IgD-negative memory B cell (primary cell): Measurements from ENCODE around the gene PACS1. TPM values are rescaled to one million over a fixed set of nuclear protein-coding genes. Genes with fewer than 3 reads are reported as not detected.

Experiments used
- H3K27ac Mint-ChIP-seq, 3 donors: one replicate each; pipeline ENCODE4 v1.8.0; 2020 to 2022; ENCODE audit warnings: mild to moderate bottlenecking in 3 of 3, mixed read lengths in 3 of 3, moderate library complexity in 1 of 3
- H3K27me3 Mint-ChIP-seq: one replicate; pipeline ENCODE4 v1.8.0; 2021; ENCODE audit warnings: mixed read lengths
- H3K36me3 Mint-ChIP-seq: one replicate; pipeline ENCODE4 v1.8.0; 2020; ENCODE audit warnings: mild to moderate bottlenecking, mixed read lengths
- H3K4me1 Mint-ChIP-seq, 3 donors: one replicate each; pipeline ENCODE4 v1.8.0; 2020 to 2022; ENCODE audit warnings: mixed read lengths in 3 of 3, mild to moderate bottlenecking in 1 of 3
- H3K4me3 Mint-ChIP-seq, 4 donors: one replicate each; pipeline ENCODE4 v1.8.0; 2020 to 2022; ENCODE audit warnings: mild to moderate bottlenecking in 4 of 4, mixed read lengths in 4 of 4, moderate library complexity in 3 of 4
- H3K9me3 Mint-ChIP-seq, 3 donors: one replicate each; pipeline ENCODE4 v1.8.0; 2020 to 2021; ENCODE audit warnings: mixed read lengths in 3 of 3, mild to moderate bottlenecking in 1 of 3
- polyA plus RNA-seq: library from polyadenylated mRNA; unstranded; fragments of 300-500 nt; fragmentation: Illumina TruSeq; gene quantifications from one replicate; pipeline ENCODE4 v1.2.3, GENCODE V29; 2021

The PACS1 gene
- polyA plus RNA-seq, 1 donor from 2014 or later: 72.9 TPM

- Mint-ChIP-seq H3K36me3 (no peaks in the 10 kb centered on the region), H3K27ac (no peak overlapping the region)
These were observed 156.0 kb downstream of the PACS1 start for GRCh38 chr11:66226101-66226500.

GRCh38 chr11:66227700-66228099 lies 157.6 kb downstream of the PACS1 start:
- no peaks in the 10 kb centered on the region for H3K27me3 Mint-ChIP-seq
- H3K36me3 Mint-ChIP-seq: peaks cover 2% of the 10 kb centered on the region
- no peak overlapping the region for H3K4me3 Mint-ChIP-seq
- peaks cover 1 to 3% (median 2%) of the 10 kb centered on the region in 3 donors for H3K4me1 Mint-ChIP-seq
- no peak overlapping the region for H3K27ac Mint-ChIP-seq
- H3K9me3 Mint-ChIP-seq: no peaks in the 10 kb centered on the region

More at GRCh38 chr11:66226101-66226500, 156.0 kb downstream of the PACS1 start:
- H3K27me3 Mint-ChIP-seq: no peaks in the 10 kb centered on the region
- peaks cover 6 to 13% (median 9%) of the 10 kb centered on the region in 3 donors for H3K4me1 Mint-ChIP-seq
- H3K9me3 Mint-ChIP-seq: no peaks in the 10 kb centered on the region
- no peak overlapping the region for H3K4me3 Mint-ChIP-seq

- Mint-ChIP-seq H3K4me1 (peaks cover 0 to 1% (median 0%) of the 10 kb centered on the region in 3 donors), H3K27ac (peak overlapping the region in 1 of 3 donors; percentile 42), H3K27me3 (no peaks in the 10 kb centered on the region), H3K36me3 (peaks cover 2% of the 10 kb centered on the region), H3K4me3 (peak overlapping the region in 1 of 4 donors; percentile 63), H3K9me3 (no peaks in the 10 kb centered on the region)
These were observed 158.4 kb downstream of the PACS1 start for GRCh38 chr11:66228521-66228920.

GRCh38 chr11:66230156-66230555 lies 160.1 kb downstream of the PACS1 start:
- H3K36me3 Mint-ChIP-seq: peaks cover 6% of the 10 kb centered on the region
- peaks cover 0 to 1% (median 0%) of the 10 kb centered on the region in 3 donors for H3K9me3 Mint-ChIP-seq
- H3K27me3 Mint-ChIP-seq: no peaks in the 10 kb centered on the region
- H3K27ac Mint-ChIP-seq: peak overlapping the region in 1 of 3 donors; percentile 45
- peaks cover 0 to 1% (median 0%) of the 10 kb centered on the region in 3 donors for H3K4me1 Mint-ChIP-seq
- H3K4me3 Mint-ChIP-seq: no peak overlapping the region

GRCh38 chr11:66230978-66231377 lies 160.9 kb downstream of the PACS1 start:
- H3K27ac Mint-ChIP-seq: peak overlapping the region in 1 of 3 donors; percentile 45
- H3K9me3 Mint-ChIP-seq: peaks cover 0 to 1% (median 0%) of the 10 kb centered on the region in 3 donors
- peaks cover 0 to 1% (median 0%) of the 10 kb centered on the region in 3 donors for H3K4me1 Mint-ChIP-seq
- H3K36me3 Mint-ChIP-seq: peaks cover 10% of the 10 kb centered on the region
- H3K4me3 Mint-ChIP-seq: no peak overlapping the region
- H3K27me3 Mint-ChIP-seq: no peaks in the 10 kb centered on the region

GRCh38 chr11:66231561-66231960 lies 161.5 kb downstream of the PACS1 start:
- Mint-ChIP-seq H3K4me1 (peaks cover 0 to 1% (median 0%) of the 10 kb centered on the region in 3 donors), H3K27ac (peak overlapping the region in 1 of 3 donors; percentile 69), H3K36me3 (peaks cover 10% of the 10 kb centered on the region), H3K4me3 (no peak overlapping the region), H3K27me3 (no peaks in the 10 kb centered on the region), H3K9me3 (peaks cover 0 to 1% (median 0%) of the 10 kb centered on the region in 3 donors)

- H3K4me3 Mint-ChIP-seq: no peak overlapping the region
- H3K9me3 Mint-ChIP-seq: peaks cover 0 to 1% (median 0%) of the 10 kb centered on the region in 3 donors
- H3K4me1 Mint-ChIP-seq: peaks cover 0 to 1% (median 0%) of the 10 kb centered on the region in 3 donors
- peaks cover 10% of the 10 kb centered on the region for H3K36me3 Mint-ChIP-seq
- H3K27me3 Mint-ChIP-seq: no peaks in the 10 kb centered on the region
- no peak overlapping the region for H3K27ac Mint-ChIP-seq
These were observed 162.7 kb downstream of the PACS1 start for GRCh38 chr11:66232769-66233168.

GRCh38 chr11:66233301-66233700 lies 163.2 kb downstream of the PACS1 start:
- Mint-ChIP-seq H3K27ac (peak overlapping the region in 2 of 3 donors; percentile 78 to 91), H3K4me3 (no peak overlapping the region), H3K9me3 (peaks cover 0 to 1% (median 0%) of the 10 kb centered on the region in 3 donors)

GRCh38 chr11:66235141-66235540 lies 165.1 kb downstream of the PACS1 start:
- Mint-ChIP-seq H3K4me3 (no peak overlapping the region), H3K27ac (peak overlapping the region in 1 of 3 donors; percentile 43), H3K36me3 (peaks cover 10% of the 10 kb centered on the region), H3K4me1 (peaks cover 0 to 1% (median 0%) of the 10 kb centered on the region in 3 donors), H3K27me3 (no peaks in the 10 kb centered on the region), H3K9me3 (peaks cover 0 to 1% (median 0%) of the 10 kb centered on the region in 3 donors)

More at GRCh38 chr11:66233301-66233700, 163.2 kb downstream of the PACS1 start:
- Mint-ChIP-seq H3K36me3 (peaks cover 10% of the 10 kb centered on the region), H3K27me3 (no peaks in the 10 kb centered on the region), H3K4me1 (peaks cover 0 to 1% (median 0%) of the 10 kb centered on the region in 3 donors)

GRCh38 chr11:66237867-66238266 lies 167.8 kb downstream of the PACS1 start:
- Mint-ChIP-seq H3K36me3 (peaks cover 8% of the 10 kb centered on the region), H3K4me3 (no peak overlapping the region)

GRCh38 chr11:66238786-66239413 lies 168.8 kb downstream of the PACS1 start:
- Mint-ChIP-seq H3K9me3 (peaks cover 0 to 1% (median 0%) of the 10 kb centered on the region in 3 donors), H3K4me1 (no peaks in the 10 kb centered on the region), H3K27me3 (no peaks in the 10 kb centered on the region), H3K36me3 (peaks cover 6% of the 10 kb centered on the region), H3K4me3 (no peak overlapping the region), H3K27ac (peak overlapping the region in 1 of 3 donors; percentile 41)

More at GRCh38 chr11:66237867-66238266, 167.8 kb downstream of the PACS1 start:
- H3K9me3 Mint-ChIP-seq: peaks cover 0 to 1% (median 0%) of the 10 kb centered on the region in 3 donors
- no peak overlapping the region for H3K27ac Mint-ChIP-seq
- H3K27me3 Mint-ChIP-seq: no peaks in the 10 kb centered on the region
- no peaks in the 10 kb centered on the region for H3K4me1 Mint-ChIP-seq

GRCh38 chr11:66239511-66239910 lies 169.4 kb downstream of the PACS1 start:
- Mint-ChIP-seq H3K4me3 (no peak overlapping the region), H3K27ac (peak overlapping the region in 2 of 3 donors; percentile 41 to 53), H3K9me3 (peaks cover 0 to 1% (median 0%) of the 10 kb centered on the region in 3 donors), H3K27me3 (no peaks in the 10 kb centered on the region), H3K4me1 (no peaks in the 10 kb centered on the region), H3K36me3 (peaks cover 4% of the 10 kb centered on the region)

- Mint-ChIP-seq H3K27ac (peak overlapping the region in 1 of 3 donors; percentile 53), H3K4me3 (no peak overlapping the region), H3K9me3 (no peaks in the 10 kb centered on the region), H3K27me3 (no peaks in the 10 kb centered on the region), H3K4me1 (no peaks in the 10 kb centered on the region), H3K36me3 (peaks cover 4% of the 10 kb centered on the region)
These were observed 170.1 kb downstream of the PACS1 start for GRCh38 chr11:66239998-66240780.

- H3K4me1 Mint-ChIP-seq: no peaks in the 10 kb centered on the region
- H3K27me3 Mint-ChIP-seq: no peaks in the 10 kb centered on the region
- peaks cover under 1% of the 10 kb centered on the region for H3K36me3 Mint-ChIP-seq
- H3K27ac Mint-ChIP-seq: peak overlapping the region in 1 of 3 donors; percentile 67
- no peak overlapping the region for H3K4me3 Mint-ChIP-seq
- no peaks in the 10 kb centered on the region for H3K9me3 Mint-ChIP-seq
These were observed 170.7 kb downstream of the PACS1 start for GRCh38 chr11:66240781-66241136.

GRCh38 chr11:66242095-66242765 lies 172.2 kb downstream of the PACS1 start:
- Mint-ChIP-seq H3K4me3 (no peak overlapping the region), H3K27me3 (no peaks in the 10 kb centered on the region), H3K9me3 (no peaks in the 10 kb centered on the region), H3K27ac (peak overlapping the region in 1 of 3 donors; percentile 50), H3K4me1 (peaks cover 0 to 4% (median 0%) of the 10 kb centered on the region in 3 donors), H3K36me3 (no peaks in the 10 kb centered on the region)
